SK-N-MC (cell line): ENCODE results near the gene EIF1AD.
"Not testable (repeated sequence)": the region's sequence is repeated elsewhere in the genome, so short reads cannot be mapped to it uniquely, and the experiment has no call there.

Source experiments
- DNase-seq: peaks from one replicate; pipeline ENCODE4 v3.0.0-alpha.2; 2011; ENCODE audit warnings: low read depth, low spot score
- H3K27ac ChIP-seq: fragments of 200-600 bp; sonication (generic); 2 replicates; pipeline ENCODE4 v1.5.1; 2016; ENCODE audit warnings: mixed run types
- H3K36me3 ChIP-seq: fragments of 200-600 bp; sonication (generic); 2 replicates; pipeline ENCODE4 v1.6.1; 2017; ENCODE audit warnings: antibody characterized with exemption, low read length, mixed read lengths; ENCODE audit not compliant: insufficient read depth
- H3K4me3 ChIP-seq: fragments of 200-600 bp; sonication (generic); 2 replicates; pipeline ENCODE4 v1.5.1; 2016
- H3K9ac ChIP-seq: fragments of 200-600 bp; sonication (generic); 2 replicates; pipeline ENCODE4 v1.8.0; 2017; ENCODE audit warnings: mixed run types, mixed read lengths; ENCODE audit not compliant: insufficient read length
- H3K9me3 ChIP-seq: fragments of 200-600 bp; sonication (generic); 2 replicates; pipeline ENCODE4 v1.6.1; 2017; ENCODE audit warnings: low read depth, mild to moderate bottlenecking, antibody characterized with exemption, low read length, moderate library complexity, mixed read lengths
- EZH2 ChIP-seq: fragments of 200-600 bp; sonication (generic); IDR thresholded peaks from one replicate; pipeline ENCODE4 v1.6.1; 2017; ENCODE audit warnings: antibody characterized with exemption
- FOXP2 ChIP-seq: optimal IDR thresholded peaks from 2 replicates; pipeline ENCODE3; 2011; ENCODE audit warnings: mild to moderate bottlenecking, moderate library complexity; ENCODE audit not compliant: insufficient read depth; ENCODE audit errors: extremely low read length, control extremely low read depth
- POLR2AphosphoS5 ChIP-seq: IDR thresholded peaks from 2 replicates; pipeline ENCODE4 v1.6.1; 2012; ENCODE audit warnings: mild to moderate bottlenecking, low read depth, low read length, borderline replicate concordance

Gene EIF1AD

DNA sequence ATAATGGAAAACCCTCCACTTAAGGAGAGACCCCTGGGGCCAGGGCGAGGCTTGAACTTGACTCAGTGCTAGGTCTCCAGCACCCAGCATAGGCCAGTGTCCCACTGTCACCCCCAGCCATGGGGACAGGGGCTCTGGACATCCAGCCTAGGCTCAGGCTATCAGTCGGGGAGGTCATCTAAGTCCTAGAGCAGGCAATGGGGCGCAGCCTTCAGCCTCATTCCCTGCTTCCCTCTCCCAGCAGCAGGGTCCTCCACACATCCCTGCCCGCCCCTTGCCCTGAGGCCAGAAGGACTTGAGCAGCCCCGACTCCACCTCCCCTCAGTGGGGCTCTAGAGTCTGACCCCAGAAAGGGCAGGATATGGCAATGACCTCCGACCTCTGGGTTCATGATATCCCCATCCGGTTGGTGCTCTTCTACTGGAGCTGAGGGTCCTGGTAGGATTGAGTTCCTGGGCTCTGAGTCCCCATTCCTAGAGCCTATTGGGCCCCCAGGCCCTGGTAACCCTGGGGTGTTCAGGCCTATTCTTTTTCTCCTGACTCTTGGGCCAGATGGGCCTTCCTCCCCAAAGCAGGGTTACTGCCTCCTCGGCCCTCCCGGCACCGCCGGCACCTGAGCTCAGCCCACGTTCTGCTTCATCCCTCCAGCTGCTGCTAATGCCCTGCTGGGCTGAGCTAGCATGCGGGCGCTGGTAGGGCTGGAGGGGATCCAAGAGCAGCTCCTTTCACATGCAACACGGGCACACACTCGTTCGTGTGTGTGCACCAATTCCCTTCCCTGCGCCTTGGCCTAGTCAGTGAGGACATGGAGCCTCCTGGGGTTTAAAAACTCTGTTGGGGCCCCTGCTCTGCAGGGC, 14.2 kb upstream of the EIF1AD start:
- no peak overlapping the region for H3K9ac ChIP-seq
- TF ChIP-seq EZH2 (no peak), FOXP2 (no peak), POLR2AphosphoS5 (no peak)
- DNase-seq: no peak
- no peaks in the 10 kb centered on the region for H3K36me3 ChIP-seq
- H3K9me3 ChIP-seq: no peaks in the 10 kb centered on the region
- no peak overlapping the region for H3K27ac ChIP-seq
- no peak overlapping the region for H3K4me3 ChIP-seq

DNA sequence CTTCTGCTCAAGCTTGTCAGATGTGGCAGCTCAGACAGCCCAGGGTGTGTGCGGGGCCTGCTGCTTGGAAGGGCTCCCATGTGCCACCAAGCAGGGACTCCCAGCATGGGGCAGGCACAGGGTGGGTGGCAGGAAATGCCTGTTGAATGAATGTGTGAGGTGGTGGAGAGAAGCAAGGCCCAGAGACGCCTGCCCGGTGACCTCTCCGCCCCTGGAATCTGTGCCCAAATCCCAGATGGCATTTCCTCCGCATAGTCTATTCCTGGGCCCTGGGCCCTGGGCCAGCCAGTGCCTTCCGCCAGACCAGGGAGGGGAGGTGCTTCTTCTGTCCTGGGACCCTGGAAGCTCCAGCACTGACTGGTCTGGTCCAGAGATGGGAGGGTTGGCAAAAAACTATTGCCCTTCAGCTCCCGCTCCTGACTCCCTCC, 13.5 kb upstream of the EIF1AD start:
- H3K27ac ChIP-seq: no peak overlapping the region
- no peak for DNase-seq
- TF ChIP-seq EZH2: no peak
- no peak overlapping the region for H3K4me3 ChIP-seq
- H3K36me3 ChIP-seq: no peaks in the 10 kb centered on the region
- no peaks in the 10 kb centered on the region for H3K9me3 ChIP-seq
- H3K9ac ChIP-seq: no peak overlapping the region

DNA sequence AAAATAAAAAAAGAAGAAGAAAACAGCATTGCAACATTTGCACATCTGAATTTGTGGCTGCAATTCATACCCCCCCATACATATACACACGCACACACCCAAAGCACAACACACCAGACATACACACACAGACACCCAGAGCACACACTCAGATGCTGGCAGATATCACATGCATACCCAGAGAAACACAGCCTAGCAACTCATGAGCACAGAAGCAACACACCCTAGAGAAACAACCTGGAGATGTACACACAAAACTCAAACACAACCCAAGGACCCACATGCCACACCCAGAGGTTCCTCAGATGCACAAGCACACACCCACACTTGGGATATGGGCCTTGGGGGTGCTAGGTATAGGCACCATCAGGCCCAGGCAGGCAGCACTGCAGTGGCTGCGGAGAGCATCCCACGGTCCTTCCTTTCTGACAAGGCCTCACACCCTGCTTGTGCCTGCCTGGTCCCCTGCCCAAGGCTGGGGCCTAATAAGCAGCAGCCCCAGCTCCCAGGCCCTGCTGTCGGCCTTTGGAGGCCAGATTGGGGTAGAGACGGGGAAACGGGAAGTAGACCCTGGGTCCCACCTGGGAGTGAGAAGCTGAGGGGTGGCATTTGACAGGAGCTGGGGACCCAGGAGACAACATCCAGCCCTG, 13.0 kb upstream of the EIF1AD start:
- Histone ChIP-seq H3K27ac (no peak overlapping the region), H3K9me3 (no peaks in the 10 kb centered on the region), H3K9ac (no peak overlapping the region), H3K4me3 (no peak overlapping the region), H3K36me3 (no peaks in the 10 kb centered on the region)
- no peak for DNase-seq
- TF ChIP-seq EZH2 (no peak), POLR2AphosphoS5 (no peak), FOXP2 (no peak)

DNA sequence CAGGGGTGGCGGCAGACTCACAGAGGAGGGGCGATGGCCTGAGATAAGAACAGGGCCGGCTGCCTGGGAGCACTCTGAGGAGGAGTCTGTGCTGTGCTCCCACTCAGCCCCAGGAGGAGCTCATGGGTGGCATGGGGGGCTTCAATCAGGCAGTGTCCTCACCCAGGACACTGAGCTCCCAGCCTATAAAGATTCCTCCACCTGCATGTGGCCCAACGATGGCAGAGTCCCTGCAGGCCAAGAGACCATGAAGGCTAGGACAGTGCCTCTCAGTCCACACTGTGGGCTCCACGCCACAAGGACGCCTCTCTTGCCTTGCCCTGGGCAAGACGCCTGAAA, 11.8 kb upstream of the EIF1AD start:
- no peak for DNase-seq
- no peaks in the 10 kb centered on the region for H3K36me3 ChIP-seq
- TF ChIP-seq POLR2AphosphoS5: no peak
- TF ChIP-seq FOXP2: no peak
- no peak for TF ChIP-seq EZH2
- no peak overlapping the region for H3K4me3 ChIP-seq
- H3K9ac ChIP-seq: no peak overlapping the region
- no peak overlapping the region for H3K27ac ChIP-seq
- no peaks in the 10 kb centered on the region for H3K9me3 ChIP-seq

DNA sequence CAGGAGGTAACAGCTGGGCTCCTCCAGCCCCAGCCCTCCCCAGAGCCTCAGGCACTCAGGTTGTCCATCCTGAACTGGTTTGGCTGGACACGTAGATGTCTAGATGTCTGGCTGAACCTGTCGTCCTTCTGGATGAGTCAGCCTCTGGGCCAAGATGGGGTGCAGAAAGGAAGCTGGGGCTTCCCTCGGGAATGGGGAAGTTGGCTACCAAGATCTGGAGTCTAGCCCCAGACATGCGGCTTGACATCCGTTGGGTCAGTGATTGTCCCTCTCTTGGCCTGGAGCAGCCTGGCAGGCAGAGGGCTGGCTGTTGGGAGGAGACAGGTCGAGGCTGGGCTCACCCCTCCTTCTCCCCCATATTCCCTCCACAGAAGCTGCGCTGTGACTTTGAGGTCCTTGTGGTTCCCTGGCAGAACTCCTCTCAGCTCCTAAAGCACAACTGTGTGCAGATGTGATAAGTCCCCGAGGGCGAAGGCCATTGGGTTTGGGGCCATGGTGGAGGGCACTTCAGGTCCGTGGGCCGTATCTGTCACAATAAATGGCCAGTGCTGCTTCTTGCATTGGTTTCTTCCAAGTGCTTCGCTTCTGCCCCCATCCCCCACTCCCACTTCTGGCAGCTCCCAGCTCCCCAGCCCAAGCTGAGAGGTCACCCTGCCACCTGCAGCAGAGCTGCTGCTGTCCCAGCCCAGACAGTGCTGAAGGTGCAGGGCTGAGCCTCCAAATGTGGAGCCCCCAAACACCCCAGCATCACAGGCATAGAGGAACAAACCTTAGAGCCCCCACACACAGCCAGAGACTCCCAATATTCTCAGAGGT, 11.2 kb upstream of the EIF1AD start:
- H3K36me3 ChIP-seq: no peaks in the 10 kb centered on the region
- H3K4me3 ChIP-seq: no peak overlapping the region
- no peak overlapping the region for H3K27ac ChIP-seq
- H3K9ac ChIP-seq: no peak overlapping the region
- no peak for TF ChIP-seq FOXP2
- no peak for TF ChIP-seq EZH2
- TF ChIP-seq POLR2AphosphoS5: no peak
- DNase-seq: no peak
- no peaks in the 10 kb centered on the region for H3K9me3 ChIP-seq

DNA sequence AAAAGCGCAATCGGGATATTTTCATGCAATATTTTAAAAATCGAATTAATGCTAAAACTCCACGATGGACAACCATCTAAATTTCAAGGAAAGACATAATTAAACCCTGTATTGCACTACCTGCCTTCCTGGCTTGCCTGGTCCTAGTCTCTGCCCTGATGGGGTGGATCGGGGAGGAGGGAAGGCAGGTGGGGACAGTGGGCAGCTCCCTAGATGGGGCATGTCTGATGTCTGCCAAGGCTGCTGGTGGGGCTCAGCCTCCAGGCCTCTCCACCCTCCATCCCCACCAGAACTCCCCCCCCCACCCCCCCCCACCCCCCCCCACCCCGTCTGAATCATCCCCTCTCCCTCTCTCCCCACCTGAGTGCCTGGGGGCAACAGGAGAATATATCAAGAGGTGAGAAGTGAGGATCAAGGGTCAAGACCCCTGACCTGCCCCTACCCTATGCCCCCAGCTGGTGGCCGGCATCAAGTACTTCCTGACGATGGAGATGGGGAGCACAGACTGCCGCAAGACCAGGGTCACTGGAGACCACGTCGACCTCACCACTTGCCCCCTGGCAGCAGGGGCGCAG, 10.5 kb upstream of the EIF1AD start:
- Histone ChIP-seq H3K27ac (no peak overlapping the region), H3K4me3 (no peak overlapping the region), H3K36me3 (no peaks in the 10 kb centered on the region), H3K9me3 (no peaks in the 10 kb centered on the region), H3K9ac (no peak overlapping the region)
- DNase-seq: no peak
- TF ChIP-seq POLR2AphosphoS5 (no peak), EZH2 (no peak)

DNA sequence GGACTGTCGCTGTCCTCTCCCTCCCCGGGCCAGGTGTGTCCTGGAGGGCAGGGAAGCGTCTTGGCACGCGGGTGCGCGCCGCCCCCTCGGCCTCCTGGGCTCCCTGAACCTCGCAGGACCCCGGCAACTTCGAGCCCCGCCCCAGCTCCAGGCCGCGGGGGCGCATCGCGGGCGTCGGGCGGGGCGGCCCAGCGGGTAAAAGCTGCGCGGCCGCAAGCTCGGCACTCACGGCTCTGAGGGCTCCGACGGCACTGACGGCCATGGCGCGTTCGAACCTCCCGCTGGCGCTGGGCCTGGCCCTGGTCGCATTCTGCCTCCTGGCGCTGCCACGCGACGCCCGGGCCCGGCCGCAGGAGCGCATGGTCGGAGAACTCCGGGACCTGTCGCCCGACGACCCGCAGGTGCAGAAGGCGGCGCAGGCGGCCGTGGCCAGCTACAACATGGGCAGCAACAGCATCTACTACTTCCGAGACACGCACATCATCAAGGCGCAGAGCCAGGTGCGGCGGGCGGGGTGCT, 9.9 kb upstream of the EIF1AD start, which contains the start of gene CST6:
Gene CST6, plus strand, starts transcription at position 224 of the 519 bp plus-strand sequence. Its CDS starts 37 bp downstream, at position 261.
- TF ChIP-seq EZH2: no peak
- no peak for TF ChIP-seq FOXP2
- no peak for TF ChIP-seq POLR2AphosphoS5
- H3K9me3 ChIP-seq: no peaks in the 10 kb centered on the region
- no peak for DNase-seq
- no peak within 1 kb of the TSS for H3K4me3 ChIP-seq
- H3K36me3 ChIP-seq: no peaks in the 10 kb centered on the region
- H3K27ac ChIP-seq: no peak within 1 kb of the TSS
- H3K9ac ChIP-seq: no peak within 1 kb of the TSS

DNA sequence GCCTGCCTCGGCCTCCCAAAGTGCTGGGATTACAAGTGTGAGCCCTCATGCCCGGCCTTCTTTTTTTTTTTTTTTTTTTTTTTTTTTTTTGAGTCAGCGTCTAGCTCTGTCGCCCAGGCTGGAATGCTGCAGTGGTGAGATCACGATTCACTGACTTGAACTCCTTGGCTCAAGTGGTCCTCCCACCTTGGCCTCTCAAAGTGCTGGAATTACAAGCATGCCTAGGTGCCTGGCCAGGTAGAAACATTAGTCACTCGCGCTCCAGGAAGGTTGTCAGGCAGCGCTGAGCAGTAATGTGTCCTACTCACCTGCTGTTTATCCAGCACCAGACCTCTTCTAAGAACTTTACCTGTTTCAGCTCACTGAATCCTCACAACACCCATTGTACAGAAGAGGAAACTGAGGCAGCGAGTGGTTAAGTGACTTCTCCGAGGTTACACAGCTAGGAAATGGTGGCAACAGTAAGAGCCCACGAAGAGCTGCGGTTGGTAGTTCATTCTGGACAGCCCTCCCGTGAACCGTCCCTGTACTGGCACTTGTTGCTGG, 9.4 kb upstream of the EIF1AD start:
- Histone ChIP-seq H3K36me3 (no peaks in the 10 kb centered on the region), H3K9me3 (no peaks in the 10 kb centered on the region), H3K4me3 (no peak overlapping the region), H3K27ac (no peak overlapping the region), H3K9ac (no peak overlapping the region)
- DNase-seq: no peak
- TF ChIP-seq EZH2: no peak
- TF ChIP-seq POLR2AphosphoS5: no peak
- TF ChIP-seq FOXP2: no peak

DNA sequence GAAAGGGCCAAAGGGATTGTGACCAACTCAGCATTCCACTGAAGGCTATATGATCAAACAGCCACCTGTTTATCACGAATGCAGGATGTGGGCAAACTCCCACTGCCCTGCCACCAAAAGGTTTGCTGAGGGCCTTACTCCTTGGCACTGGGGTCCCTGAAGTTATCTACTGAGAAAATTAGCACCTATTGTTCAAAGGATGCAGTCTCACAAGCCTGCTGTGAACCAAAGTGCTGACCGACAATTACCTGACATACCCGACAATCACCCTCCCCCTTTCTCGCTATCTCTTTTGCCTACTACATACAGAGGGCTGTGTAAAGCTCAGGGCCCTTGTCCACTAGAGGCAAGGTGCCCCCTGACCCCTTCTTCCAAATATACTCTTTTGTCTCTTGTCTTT, 8.1 kb upstream of the EIF1AD start:
- H3K9ac ChIP-seq, H3K27ac ChIP-seq, H3K36me3 ChIP-seq, H3K4me3 ChIP-seq, H3K9me3 ChIP-seq, DNase-seq: not testable (repeated sequence)
